ENCODE results near the gene TIMM13. TPM values are rescaled to one million over a fixed set of nuclear protein-coding genes. Genes with fewer than 3 reads are reported as not detected.

Gene TIMM13
- polyA plus RNA-seq, 1 donor (not counting 4 experiments of a cell fraction or from before 2014, with no cell fraction given), result 45.0 TPM

GRCh38 chr19:2434721-2435265 lies 7.4 kb upstream of the TIMM13 start:
- Histone ChIP-seq H3K79me2 (ENCODE audit: control insufficient read depth, insufficient read depth, low read length) (peaks cover 13% of the 10 kb centered on the region), H3K9me1 (ENCODE audit: control insufficient read depth, extremely low read depth, insufficient read depth, low read length) (no peaks in the 10 kb centered on the region), H3K27ac (ENCODE audit: control insufficient read depth, insufficient read depth, low read length) (no peak overlapping the region), H4K20me1 (ENCODE audit: control insufficient read depth, extremely low read depth, insufficient read depth, low read length) (no peaks in the 10 kb centered on the region), H3K9me3 (ENCODE audit: control insufficient read depth, low read depth, low read length) (no peaks in the 10 kb centered on the region), H2AFZ (ENCODE audit: control insufficient read depth, low read length) (no peak overlapping the region), H3K36me3 (ENCODE audit: control insufficient read depth in 2 of 2, extremely low read depth in 1 of 2, insufficient read depth in 2 of 2, low read length in 2 of 2) (peaks cover 19 to 21% of the 10 kb centered on the region in 2 experiments), H3K4me2 (ENCODE audit: control insufficient read depth, extremely low read depth, insufficient read depth, low read depth, low read length) (no peak overlapping the region), H3K4me3 (ENCODE audit: control insufficient read depth in 2 of 3, extremely low read depth in 1 of 3, insufficient read depth in 2 of 3, low read depth in 1 of 3, low read length in 3 of 3) (no peak overlapping the region), H3K9ac (ENCODE audit: control insufficient read depth, extremely low read depth, insufficient read depth, low read length) (no peak overlapping the region), H3K27me3 (ENCODE audit: control insufficient read depth, extremely low read depth, insufficient read depth, low read length) (no peaks in the 10 kb centered on the region), H3K4me1 (ENCODE audit: control insufficient read depth, extremely low read depth, insufficient read depth, low read length) (no peaks in the 10 kb centered on the region)
- dilution Hi-C loops (cut with MboI; ENCODE audit: extremely low pct_ligation_motif_present, low sequenced_read_pairs), result no loop called here
- TF ChIP-seq CTCF (optimal IDR thresholded peaks at IDR 0.05 in 1 of 3, IDR thresholded peaks at IDR 0.05 in 1 of 3, conservative IDR thresholded peaks at IDR 0.05 in 1 of 3; ENCODE audit: extremely low read depth in 1 of 3, insufficient read depth in 2 of 3, low read length in 3 of 3), result no peak
- FAIRE-seq (no peak), DNase-seq (ENCODE audit: low read depth, low spot score) (no peak)

- Histone ChIP-seq H3K27me3 (ENCODE audit: control insufficient read depth, extremely low read depth, insufficient read depth, low read length) (no peaks in the 10 kb centered on the region), H3K79me2 (ENCODE audit: control insufficient read depth, insufficient read depth, low read length) (peaks cover 12% of the 10 kb centered on the region), H4K20me1 (ENCODE audit: control insufficient read depth, extremely low read depth, insufficient read depth, low read length) (no peaks in the 10 kb centered on the region), H3K9me1 (ENCODE audit: control insufficient read depth, extremely low read depth, insufficient read depth, low read length) (no peaks in the 10 kb centered on the region), H3K4me3 (ENCODE audit: control insufficient read depth in 2 of 3, extremely low read depth in 1 of 3, insufficient read depth in 2 of 3, low read depth in 1 of 3, low read length in 3 of 3) (no peak overlapping the region), H3K27ac (ENCODE audit: control insufficient read depth, insufficient read depth, low read length) (no peak overlapping the region), H3K4me2 (ENCODE audit: control insufficient read depth, extremely low read depth, insufficient read depth, low read depth, low read length) (no peak overlapping the region), H3K9ac (ENCODE audit: control insufficient read depth, extremely low read depth, insufficient read depth, low read length) (no peak overlapping the region), H3K36me3 (ENCODE audit: control insufficient read depth in 2 of 2, extremely low read depth in 1 of 2, insufficient read depth in 2 of 2, low read length in 2 of 2) (peaks cover 20 to 21% of the 10 kb centered on the region in 2 experiments), H3K9me3 (ENCODE audit: control insufficient read depth, low read depth, low read length) (no peaks in the 10 kb centered on the region), H2AFZ (ENCODE audit: control insufficient read depth, low read length) (no peak overlapping the region), H3K4me1 (ENCODE audit: control insufficient read depth, extremely low read depth, insufficient read depth, low read length) (no peaks in the 10 kb centered on the region)
- no peak for TF ChIP-seq CTCF (optimal IDR thresholded peaks at IDR 0.05 in 1 of 3, IDR thresholded peaks at IDR 0.05 in 1 of 3, conservative IDR thresholded peaks at IDR 0.05 in 1 of 3; ENCODE audit: extremely low read depth in 1 of 3, insufficient read depth in 2 of 3, low read length in 3 of 3)
- no peak for TF ChIP-seq EZH2 (IDR thresholded peaks at IDR 0.05; ENCODE audit: low read length)
- DNase-seq (ENCODE audit: low read depth, low spot score) (no peak), FAIRE-seq (no peak)
- dilution Hi-C loops (cut with MboI; ENCODE audit: extremely low pct_ligation_motif_present, low sequenced_read_pairs), result no loop called here
Observed at GRCh38 chr19:2434267-2434666, 6.9 kb upstream of the TIMM13 start.
